Neural cell (in vitro differentiated cells): ENCODE results near the gene LHFPL2.

Experiments
- CTCF ChIP-seq: fragments of 450-650 bp; IDR thresholded peaks from 2 replicates; pipeline ENCODE4 v1.5.1; 2014; ENCODE audit warnings: antibody characterized with exemption, mild to moderate bottlenecking, moderate library complexity; ENCODE audit not compliant: poor library complexity, severe bottlenecking
- EP300 ChIP-seq: fragments of 450-650 bp; conservative IDR thresholded peaks from 2 replicates; pipeline ENCODE4 v1.6.1; 2014; ENCODE audit warnings: antibody characterized with exemption, mild to moderate bottlenecking, moderate library complexity; ENCODE audit not compliant: poor library complexity, severe bottlenecking
- POLR2AphosphoS5 ChIP-seq: IDR thresholded peaks from 2 replicates; pipeline ENCODE4 v1.6.1; 2012
- TAF1 ChIP-seq: IDR thresholded peaks from 2 replicates; pipeline ENCODE4 v1.6.1; 2012; ENCODE audit warnings: low read depth

- TF ChIP-seq CTCF (no peak), POLR2AphosphoS5 (no peak), TAF1 (no peak), EP300 (no peak)
These were observed 60.7 kb downstream of the LHFPL2 start for GRCh38 chr5:78587775-78588291.
